Activated CD8-positive, alpha-beta memory T cell treated with anti-CD3 and anti-CD28 coated beads, Interleukin-2, amount 50 U/mL, for 1 hour (primary cell): ENCODE data around the gene TNS2.

Source experiments
- DNase-seq: peaks from one replicate; pipeline ENCODE4 v3.0.0-alpha.2; 2020; ENCODE audit errors: extremely low read depth

The TNS2 gene

GRCh38 chr12:53056296-53056695 lies 6.4 kb downstream of the TNS2 start:
- DNase-seq, result no peak

- no peak for DNase-seq
Measured at GRCh38 chr12:53056901-53057300, 7.0 kb downstream of the TNS2 start.

GRCh38 chr12:53057816-53058500 lies 8.1 kb downstream of the TNS2 start:
- no peak for DNase-seq

GRCh38 chr12:53058674-53059433 lies 9.0 kb downstream of the TNS2 start:
- no peak for DNase-seq

- DNase-seq, result no peak
Measured at GRCh38 chr12:53059434-53060063, 9.7 kb downstream of the TNS2 start.

- no peak for DNase-seq
Measured at GRCh38 chr12:53060064-53060720, 10.3 kb downstream of the TNS2 start.

GRCh38 chr12:53060721-53061276 lies 10.9 kb downstream of the TNS2 start:
- DNase-seq, result no peak

GRCh38 chr12:53061404-53062010 lies 11.6 kb downstream of the TNS2 start:
- no peak for DNase-seq

- no peak for DNase-seq
Measured at GRCh38 chr12:53062011-53062961, 12.4 kb downstream of the TNS2 start.

GRCh38 chr12:53062977-53063707 lies 13.3 kb downstream of the TNS2 start:
- no peak for DNase-seq

- DNase-seq, result no peak
Measured at GRCh38 chr12:53063708-53064612, 14.1 kb downstream of the TNS2 start.

GRCh38 chr12:53064613-53065436 lies 15.0 kb downstream of the TNS2 start:
- DNase-seq, result no peak

- no peak for DNase-seq
Measured at GRCh38 chr12:53065470-53065869, 15.6 kb downstream of the TNS2 start.

- DNase-seq, result no peak
Measured at GRCh38 chr12:53065975-53066931, 16.4 kb downstream of the TNS2 start.

- no peak for DNase-seq
Measured at GRCh38 chr12:53067074-53067992, 17.5 kb downstream of the TNS2 start.
